ENCODE data around the gene PLAAT4. TPM values are rescaled to one million over a fixed set of nuclear protein-coding genes. Genes with fewer than 3 reads are reported as not detected.

Gene PLAAT4
- total and polyA plus RNA-seq, 9 donors = 35.8 to 71.6 (median 62.5) TPM

- WGBS, 3 donors = 70 to 72% (median 72%) methylated on average over 7 of the region's 7 CpGs
- Histone ChIP-seq H3K27ac (no peak overlapping the region), H3K27me3 (no peaks in the 10 kb centered on the region), H3K36me3 (no peaks in the 10 kb centered on the region), H3K4me3 (no peak overlapping the region), H3K9me3 (no peaks in the 10 kb centered on the region), H3K4me1 (ENCODE audit: insufficient read depth) (no peaks in the 10 kb centered on the region)
- DNase-seq = no peak
- intact Hi-C loops (cut with DNase I) = no loop called here
- TF ChIP-seq CTCF (IDR thresholded peaks at IDR 0.05) (no peak), EP300 (IDR thresholded peaks at IDR 0.05) (no peak), POLR2A (IDR thresholded peaks at IDR 0.05) (no peak)
These were observed 19.9 kb downstream of the PLAAT4 start for GRCh38 chr11:63556404-63557013.

- Histone ChIP-seq H3K9me3 (no peaks in the 10 kb centered on the region), H3K4me1 (ENCODE audit: insufficient read depth) (no peaks in the 10 kb centered on the region), H3K27me3 (no peaks in the 10 kb centered on the region), H3K36me3 (no peaks in the 10 kb centered on the region), H3K27ac (no peak overlapping the region), H3K4me3 (no peak overlapping the region)
- no peak for DNase-seq
- TF ChIP-seq EP300 (IDR thresholded peaks at IDR 0.05) = no peak
- TF ChIP-seq CTCF (IDR thresholded peaks at IDR 0.05) = no peak
- TF ChIP-seq POLR2A (IDR thresholded peaks at IDR 0.05) = no peak
- intact Hi-C loops (cut with DNase I) = no loop called here
- 50 to 66% (median 60%) methylated on average over 7 of the region's 7 CpGs for WGBS, 3 donors
These were observed 21.0 kb downstream of the PLAAT4 start for GRCh38 chr11:63557570-63557969.

GRCh38 chr11:63558459-63559157 lies 22.0 kb downstream of the PLAAT4 start:
- Histone ChIP-seq H3K27me3 (no peaks in the 10 kb centered on the region), H3K36me3 (no peaks in the 10 kb centered on the region), H3K4me3 (no peak overlapping the region), H3K9me3 (no peaks in the 10 kb centered on the region), H3K4me1 (ENCODE audit: insufficient read depth) (no peaks in the 10 kb centered on the region), H3K27ac (no peak overlapping the region)
- intact Hi-C loops (cut with DNase I) = no loop called here
- DNase-seq = no peak
- 95 to 100% (median 96%) methylated on average over 7 of the region's 7 CpGs for WGBS, 3 donors
- TF ChIP-seq CTCF (IDR thresholded peaks at IDR 0.05) = no peak
- no peak for TF ChIP-seq EP300 (IDR thresholded peaks at IDR 0.05)
- TF ChIP-seq POLR2A (IDR thresholded peaks at IDR 0.05) = no peak

- Histone ChIP-seq H3K4me3 (no peak overlapping the region), H3K9me3 (no peaks in the 10 kb centered on the region), H3K27me3 (no peaks in the 10 kb centered on the region), H3K4me1 (ENCODE audit: insufficient read depth) (no peaks in the 10 kb centered on the region), H3K27ac (no peak overlapping the region), H3K36me3 (no peaks in the 10 kb centered on the region)
- 82 to 86% (median 83%) methylated on average over 7 of the region's 7 CpGs for WGBS, 3 donors
- intact Hi-C loops (cut with DNase I) = no loop called here
- no peak for TF ChIP-seq POLR2A (IDR thresholded peaks at IDR 0.05)
- no peak for DNase-seq
These were observed 24.0 kb downstream of the PLAAT4 start for GRCh38 chr11:63560506-63561180.

All from ovary (tissue), 9 donors.